Germinal center (tissue), 1 donor: ENCODE results near the gene MALRD1.

ENCODE experiments used
- DNase-seq: peaks from one replicate; pipeline ENCODE4 v3.0.0; 2012; ENCODE audit warnings: mixed read lengths, low spot score

The MALRD1 gene

DNA sequence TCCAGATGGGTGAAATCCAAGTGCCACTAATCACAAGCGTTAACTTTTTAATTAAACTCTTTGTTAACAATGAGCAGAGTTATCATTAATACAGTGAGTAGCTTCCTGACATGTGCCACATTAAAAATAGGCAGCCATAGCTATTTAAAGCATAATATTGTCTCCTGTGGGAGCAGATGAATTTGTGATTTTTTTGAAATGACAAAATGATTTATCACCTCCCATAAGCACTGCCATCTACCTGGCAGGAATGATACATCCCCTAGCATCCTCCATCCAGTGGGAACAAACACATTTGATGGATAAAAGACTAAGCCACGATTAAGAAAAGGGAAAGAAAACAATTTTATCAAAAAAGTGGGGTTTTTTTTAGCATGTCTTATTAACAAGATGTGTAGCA is 605.3 kb downstream of the MALRD1 start:
- no peak for DNase-seq

DNA sequence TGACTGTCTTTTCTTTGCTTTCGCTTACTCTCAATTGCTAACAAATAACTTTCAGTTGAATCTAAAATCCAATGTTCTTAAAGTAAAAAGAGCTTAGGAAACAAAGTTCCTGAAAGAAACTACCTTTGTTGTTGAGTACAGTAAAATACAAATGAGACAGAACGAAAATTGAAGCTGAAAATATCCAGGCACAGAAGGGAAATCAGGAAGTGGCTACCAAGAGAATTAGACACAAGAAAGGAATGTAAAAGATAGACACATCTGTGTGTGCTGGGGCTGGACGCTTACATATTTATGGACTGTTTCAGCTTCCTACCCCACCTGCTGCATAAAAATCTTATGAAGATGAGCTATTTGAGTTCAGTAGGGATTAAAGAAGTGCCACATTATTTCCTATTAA is 606.0 kb downstream of the MALRD1 start:
- no peak for DNase-seq

DNA sequence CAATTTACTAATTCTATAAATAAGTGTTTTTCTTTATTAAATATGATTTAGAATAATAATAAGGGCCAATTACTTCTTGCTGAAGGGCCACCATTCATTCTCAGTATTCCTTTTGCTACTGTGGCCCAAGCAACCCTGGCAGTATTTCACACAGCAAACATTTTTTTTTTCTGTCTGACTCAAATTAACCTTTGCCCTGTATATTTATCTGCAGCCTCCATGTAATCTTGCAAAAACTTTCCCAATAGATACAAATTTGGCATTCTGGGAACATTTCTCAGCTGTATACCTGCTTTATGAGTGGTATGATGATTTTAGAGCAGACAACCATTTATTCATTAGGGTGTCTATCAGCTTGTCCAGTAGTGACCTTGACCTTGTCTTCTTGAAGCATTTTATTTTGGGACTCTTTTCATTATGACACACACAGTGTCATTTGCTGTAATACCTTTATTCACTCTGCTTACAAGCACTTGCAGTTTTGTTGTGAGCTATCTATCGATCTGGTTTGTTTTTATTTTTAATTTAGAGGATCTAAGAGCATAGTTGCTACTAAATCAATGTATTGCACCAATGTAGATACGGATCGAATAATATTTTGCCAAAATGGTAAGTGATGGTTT is 607.9 kb downstream of the MALRD1 start:
- no peak for DNase-seq

DNA sequence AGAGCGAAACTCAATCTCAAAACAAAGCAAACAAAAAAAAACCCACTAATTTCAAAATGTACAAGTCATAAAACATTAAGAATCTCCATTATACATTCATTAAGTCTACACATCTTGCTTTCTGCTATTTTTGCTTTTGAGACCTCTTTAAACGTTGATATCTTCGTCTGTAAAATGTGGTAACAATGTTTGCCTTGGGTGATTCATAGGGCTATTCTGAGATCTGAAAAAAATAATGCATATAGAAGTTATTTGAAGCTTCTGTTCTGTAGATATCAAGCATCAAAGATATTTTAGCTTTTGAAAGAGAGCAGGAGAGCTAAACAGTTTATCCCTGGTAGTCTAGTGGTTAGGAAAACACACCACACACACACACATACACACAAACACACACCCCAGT is 609.5 kb downstream of the MALRD1 start:
- DNase-seq: no peak

DNA sequence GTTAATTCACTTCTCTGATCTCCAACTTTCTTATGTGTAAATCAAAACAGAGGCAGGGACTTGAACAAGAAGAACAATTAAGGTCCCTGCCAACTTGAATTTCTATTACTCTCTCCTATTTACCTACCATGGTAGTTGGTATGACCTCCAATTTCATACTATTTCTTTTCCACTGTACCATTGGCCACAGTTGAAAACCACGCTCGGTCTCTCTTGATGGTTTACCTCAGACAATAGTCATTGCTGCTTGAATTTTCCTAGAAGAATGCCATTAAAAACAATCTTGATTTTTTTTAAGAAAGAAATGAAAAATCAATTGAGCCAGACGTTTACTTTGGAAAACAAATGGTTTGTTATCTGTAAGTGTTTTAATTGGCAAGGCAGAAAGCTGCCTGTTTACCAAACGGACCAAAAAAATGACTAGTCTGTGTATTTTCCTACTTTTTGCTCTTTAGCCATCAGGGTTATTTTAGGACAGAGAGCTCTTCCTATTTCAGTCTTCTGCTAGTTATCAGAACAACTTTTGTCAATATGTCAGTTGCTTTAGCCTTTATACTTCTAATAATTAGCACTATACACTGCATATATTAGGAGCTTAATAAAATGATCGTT is 610.1 kb downstream of the MALRD1 start:
- no peak for DNase-seq

DNA sequence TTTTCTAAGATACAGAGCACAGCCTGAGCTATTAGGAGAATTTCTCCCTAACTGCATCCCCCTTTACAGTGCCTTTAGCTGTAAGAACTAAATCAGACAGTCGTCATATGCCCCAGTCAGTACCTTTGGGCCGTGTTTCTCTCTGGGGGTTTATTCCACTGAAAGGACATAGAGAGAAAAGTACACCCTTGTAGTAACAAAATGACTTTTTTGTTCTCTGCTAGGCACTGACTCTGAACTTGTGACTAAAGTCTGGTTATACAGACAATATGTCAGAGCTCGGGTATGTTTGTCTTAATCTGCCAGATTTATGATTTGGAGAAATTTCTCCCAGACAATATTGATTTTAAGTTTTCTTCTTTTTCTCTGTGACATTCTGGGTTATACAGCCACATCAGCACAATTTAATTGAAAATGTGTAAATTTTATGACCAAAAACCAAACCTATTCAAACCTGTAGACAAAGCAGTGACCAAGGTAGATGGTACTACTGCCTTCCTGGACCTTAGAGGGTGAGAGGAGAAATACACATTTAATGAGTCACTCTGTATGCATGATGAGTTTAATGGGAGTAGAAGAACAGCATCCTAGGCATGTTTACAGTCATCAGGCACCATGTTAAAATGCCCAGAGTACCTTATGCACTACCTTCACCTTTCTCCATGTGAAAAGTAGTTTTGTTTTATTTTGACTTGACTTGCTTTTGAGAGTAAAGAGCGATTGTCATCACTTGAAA is 611.5 kb downstream of the MALRD1 start:
- no peak for DNase-seq

DNA sequence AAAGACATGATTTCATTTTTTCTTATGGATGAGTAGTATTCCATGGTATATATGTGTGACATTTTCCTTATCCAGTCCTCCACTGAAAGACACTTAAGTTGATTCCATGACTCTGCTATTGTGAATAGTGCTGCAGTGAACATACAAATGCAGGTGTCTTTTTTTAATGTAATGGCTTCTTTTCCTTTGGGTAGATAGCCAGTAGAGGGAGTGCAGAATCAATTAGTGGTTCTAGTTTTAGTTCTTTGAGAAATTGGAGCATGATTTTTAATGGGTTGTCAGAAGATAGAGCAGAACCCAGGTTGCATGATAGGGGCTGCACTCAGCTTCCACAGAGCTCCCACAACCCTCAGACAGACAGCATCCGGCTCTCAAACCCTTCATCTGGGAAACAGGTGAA is 614.7 kb downstream of the MALRD1 start:
- no peak for DNase-seq

DNA sequence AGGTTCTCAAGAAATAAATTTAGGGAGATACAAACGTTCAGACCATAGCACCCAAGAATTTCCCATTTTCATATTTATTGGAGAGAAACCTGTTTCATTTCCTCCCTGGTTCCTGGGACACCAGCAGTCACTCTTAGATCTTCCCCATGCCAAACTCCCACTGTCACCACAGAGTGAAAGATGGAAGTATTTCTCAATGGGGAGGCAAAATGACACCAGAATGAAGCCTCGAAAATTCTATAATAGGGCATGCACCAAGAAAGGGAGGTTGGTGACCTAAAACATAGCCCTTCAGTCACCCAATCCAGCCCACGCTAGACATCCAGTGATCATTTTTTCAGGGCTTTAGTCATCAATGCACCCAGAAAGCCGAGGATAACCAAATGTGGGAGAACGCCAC is 619.5 kb downstream of the MALRD1 start:
- DNase-seq: no peak

DNA sequence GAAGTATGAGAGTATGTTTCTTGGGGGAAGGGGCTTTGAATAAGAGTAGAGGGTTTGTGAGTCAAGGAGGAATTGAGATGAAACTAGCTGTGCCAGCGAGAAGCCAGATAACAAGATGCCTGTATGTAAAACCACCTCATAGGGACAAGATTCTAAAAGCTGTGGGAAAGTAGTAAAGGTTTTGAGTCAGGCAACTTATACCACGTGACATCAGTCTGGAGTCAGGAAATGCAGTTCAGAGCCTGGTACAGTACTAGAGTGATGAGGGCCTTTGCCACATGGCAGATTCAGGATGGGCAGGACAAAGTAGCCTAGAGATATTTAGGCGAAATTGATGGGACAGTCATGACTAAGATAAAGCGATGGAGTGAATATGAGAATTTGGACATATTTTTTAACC is 627.5 kb downstream of the MALRD1 start:
- no peak for DNase-seq

DNA sequence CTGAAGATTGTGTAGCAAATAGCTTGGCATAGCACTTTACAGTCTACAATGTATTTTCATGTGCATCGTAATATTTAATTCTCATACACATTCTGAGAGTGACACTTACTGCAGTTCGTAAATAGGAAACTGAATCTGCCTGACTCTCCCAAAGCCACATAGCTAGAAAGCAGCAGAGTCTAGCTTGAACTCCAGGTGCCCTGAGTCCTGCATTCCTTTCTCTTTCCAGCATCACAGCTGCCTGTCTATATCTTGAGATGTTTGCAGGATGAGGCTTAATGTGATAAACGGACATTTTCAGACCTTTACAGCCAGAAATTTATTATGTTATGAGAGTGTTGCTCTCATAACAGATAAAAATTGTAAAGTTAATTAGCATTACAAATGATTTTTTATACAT is 634.8 kb downstream of the MALRD1 start:
- no peak for DNase-seq

DNA sequence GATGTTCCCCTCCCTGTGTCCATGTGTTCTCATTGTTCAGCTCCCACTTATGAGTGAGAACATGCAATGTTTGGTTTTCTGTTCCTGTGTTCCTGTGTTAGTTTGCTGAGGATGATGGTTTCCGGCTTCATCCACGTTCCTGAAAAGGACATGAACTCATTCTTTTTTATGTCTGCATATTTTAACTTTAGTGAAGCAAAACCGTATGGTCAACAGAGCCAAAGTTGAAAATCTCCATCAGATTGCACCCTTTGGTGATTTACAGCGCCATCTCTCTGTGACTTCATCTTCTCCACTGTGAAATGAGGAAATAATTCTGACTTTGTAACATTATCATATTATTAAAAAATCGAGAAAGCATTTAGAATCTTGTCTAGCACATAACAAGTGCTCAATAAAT is 635.4 kb downstream of the MALRD1 start:
- DNase-seq: no peak

DNA sequence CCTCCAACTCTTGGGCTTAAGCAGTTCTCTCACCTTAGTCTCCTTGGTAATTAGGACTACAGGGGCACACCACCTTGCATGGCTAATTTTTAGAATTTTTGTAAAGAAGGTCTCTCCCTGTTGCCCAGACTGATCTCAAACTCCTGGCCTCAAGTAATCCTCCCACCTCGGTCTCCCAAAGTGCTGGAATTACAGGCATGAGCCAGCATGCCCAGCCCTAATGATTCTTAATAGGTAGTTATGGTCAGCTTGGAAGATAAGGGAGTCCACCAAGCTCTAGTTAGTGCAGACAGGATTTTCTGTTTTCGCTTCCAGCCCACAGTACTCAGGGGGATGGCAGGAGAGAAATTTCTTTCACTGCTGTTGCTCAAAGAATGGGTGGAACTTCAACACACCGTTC is 639.7 kb downstream of the MALRD1 start:
- DNase-seq: no peak

DNA sequence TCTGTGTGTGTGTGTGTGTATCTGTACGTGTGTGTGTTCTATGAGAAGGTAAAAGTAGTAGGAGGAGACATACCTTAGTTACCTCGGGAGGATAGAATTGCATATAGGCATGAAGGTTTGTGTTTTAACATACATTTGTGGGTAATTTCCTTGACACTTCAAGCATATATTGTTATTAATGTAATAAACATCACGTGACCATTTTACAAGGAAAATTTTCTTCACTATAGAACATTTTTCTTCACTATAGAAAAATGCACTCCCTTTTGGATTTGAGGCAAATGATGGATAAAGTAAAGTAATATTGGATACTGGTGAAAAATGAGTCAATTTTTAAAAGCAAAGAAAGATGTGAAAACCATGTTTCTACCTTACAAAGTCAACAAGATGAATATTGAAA is 640.6 kb downstream of the MALRD1 start:
- no peak for DNase-seq

DNA sequence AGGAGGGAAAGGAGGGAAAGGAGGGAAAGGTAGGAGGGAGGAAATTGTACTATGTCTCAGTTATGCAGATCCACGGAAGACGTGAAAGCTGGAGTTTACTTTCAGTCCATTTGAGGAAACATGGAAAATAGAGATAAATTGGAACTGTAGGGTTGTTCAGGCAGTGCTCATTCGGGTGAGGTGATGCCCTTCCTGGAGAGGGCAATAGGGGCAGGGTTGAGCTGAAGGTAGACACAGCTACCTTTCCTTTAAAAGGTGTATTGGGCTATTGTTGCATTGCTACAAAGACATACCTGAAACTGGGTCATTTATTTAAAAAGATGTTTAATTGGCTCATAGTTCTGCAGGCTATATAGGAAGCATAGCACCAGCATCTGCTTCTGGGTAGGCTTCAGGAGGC is 650.7 kb downstream of the MALRD1 start:
- DNase-seq: no peak

DNA sequence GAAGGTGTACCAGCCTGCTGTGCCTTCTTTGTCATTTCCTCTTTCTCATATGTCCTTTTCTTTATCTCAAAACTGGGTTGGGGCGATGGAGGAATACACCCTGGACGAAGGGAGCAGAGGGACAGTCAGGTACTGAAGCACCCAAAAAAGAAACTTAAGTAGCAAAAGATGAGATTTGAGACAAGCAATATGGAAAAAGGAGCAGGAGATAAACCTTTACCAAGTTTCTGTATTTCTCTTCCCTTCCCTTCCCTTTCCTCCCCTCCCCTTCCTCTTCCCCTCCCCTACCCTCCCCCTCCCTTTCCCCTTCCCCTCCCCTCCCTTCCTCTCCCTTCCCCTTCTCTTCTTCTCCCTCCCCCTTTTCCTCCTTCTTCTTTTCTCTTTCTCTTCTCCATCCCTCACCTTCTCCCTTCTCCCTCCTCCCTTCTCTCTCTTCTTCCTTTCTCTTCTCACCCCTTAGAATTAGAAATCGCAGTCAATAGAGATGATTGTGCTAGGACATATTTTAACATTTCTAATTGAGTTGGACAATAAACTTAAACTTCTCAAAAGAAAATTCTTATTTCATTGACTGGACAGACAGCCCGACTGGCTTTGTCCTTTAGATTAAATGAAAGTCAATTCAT is 652.9 kb downstream of the MALRD1 start:
- DNase-seq: no peak

DNA sequence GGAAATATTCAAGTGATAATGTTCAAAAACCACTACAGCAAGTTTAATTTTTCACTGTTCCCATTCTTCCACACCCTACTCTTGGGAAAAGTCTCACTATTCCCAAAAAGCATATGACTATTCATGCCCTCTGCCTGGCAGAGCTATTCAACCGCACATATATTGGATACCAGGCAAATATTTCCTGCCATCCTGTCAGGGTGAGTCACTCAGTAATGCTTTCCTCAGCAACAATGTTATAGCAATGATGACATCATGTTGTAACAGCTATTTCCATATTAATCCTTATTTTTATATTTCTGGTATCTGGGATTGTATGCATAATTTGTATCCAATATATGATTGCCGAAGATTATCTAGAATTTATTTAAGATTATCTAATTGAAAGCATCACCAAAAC is 653.6 kb downstream of the MALRD1 start:
- no peak for DNase-seq

DNA sequence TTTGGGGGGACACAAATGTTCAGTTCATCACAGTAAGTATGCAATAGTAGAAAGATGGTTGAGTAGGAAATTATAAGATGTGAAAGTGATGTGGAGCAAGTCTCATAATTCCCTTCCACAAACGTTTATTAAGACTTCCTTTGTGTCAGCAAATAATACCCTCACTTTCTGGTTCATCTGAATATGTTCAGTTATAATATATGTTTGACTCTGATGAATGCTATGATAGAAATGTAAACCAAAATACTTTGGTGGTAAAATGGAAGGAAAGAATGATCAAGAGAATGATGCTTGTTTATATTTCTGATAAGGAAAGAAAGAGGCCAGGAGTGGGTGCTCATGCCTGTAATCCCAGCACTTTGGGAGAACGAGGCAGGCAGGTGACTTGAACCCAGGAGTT is 655.9 kb downstream of the MALRD1 start:
- no peak for DNase-seq

DNA sequence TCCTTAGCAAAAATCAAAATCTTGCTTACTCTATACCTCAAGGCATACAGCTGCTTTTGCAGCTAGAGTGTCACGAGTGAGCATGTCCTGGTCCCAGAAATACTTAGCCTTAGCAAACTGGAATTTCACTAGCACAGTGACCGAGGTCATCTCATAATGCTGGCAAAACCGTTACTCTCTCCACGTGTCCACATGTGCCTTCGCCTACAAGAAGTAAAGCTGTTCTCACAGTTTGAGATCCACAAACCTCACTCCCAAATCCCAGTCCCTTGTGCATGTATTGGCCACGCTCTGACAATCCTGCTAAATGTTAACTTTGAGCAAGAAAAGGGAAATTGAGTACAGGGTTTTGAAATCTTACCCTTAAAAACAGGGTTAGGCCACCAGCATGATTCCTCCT is 656.6 kb downstream of the MALRD1 start:
- DNase-seq: no peak

DNA sequence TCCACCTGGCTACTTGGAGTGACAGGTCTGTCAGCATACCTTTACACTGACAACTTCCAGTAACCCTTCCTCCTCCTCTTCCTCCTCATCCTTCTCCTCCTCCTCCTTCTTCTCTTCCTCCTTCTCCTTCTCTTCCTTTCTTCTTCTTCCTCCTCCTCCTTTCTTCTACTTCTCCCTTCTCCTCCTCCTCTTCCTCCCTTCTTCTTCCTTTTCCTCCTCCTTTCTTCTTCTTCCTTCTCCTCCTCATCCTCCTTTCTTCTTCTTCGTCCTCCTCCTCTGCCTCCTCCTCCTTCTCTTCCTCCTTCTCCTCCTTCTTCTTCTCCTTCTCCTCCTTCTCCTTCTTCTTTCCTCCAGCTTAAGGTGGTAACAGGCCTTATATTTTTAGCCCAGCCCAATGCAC is 658.3 kb downstream of the MALRD1 start:
- DNase-seq: no peak

DNA sequence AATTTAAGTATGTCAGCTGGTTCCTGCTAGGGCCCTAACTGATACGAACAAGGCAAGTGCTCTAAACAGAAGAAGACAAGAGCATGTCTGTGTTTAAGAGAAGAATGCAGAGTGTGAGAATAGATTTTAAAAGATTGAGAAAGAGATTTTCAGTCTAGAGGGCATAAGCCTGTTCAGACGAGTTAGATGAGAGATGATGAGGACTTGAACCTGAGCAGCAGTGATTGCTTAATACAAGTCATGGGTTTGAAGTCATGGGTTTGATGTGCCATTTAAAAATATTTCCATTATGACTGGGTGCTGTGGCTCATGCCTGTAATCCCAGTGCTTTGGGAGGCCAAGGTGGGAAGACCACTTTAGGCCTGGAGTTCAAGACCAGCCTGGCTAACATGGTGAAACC is 658.8 kb downstream of the MALRD1 start:
- no peak for DNase-seq

DNA sequence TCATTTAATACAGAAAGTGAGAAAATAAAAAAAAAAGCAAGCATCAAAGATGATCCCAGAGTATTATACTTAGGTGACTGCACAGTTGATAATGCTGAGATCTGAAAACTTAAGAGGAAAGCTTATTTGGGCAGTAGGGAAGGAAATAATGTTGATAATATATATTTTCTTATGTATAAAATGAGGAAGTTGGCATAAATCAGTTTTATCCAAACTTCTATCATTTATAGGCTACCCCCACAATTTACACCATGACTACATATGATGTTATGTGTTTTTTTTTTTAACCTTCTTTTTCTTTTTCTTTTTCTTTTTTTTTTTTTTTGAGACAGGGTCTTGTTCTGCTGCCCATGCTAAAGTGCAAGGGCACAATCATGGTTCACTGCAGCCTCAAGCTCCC is 659.4 kb downstream of the MALRD1 start:
- DNase-seq: no peak

DNA sequence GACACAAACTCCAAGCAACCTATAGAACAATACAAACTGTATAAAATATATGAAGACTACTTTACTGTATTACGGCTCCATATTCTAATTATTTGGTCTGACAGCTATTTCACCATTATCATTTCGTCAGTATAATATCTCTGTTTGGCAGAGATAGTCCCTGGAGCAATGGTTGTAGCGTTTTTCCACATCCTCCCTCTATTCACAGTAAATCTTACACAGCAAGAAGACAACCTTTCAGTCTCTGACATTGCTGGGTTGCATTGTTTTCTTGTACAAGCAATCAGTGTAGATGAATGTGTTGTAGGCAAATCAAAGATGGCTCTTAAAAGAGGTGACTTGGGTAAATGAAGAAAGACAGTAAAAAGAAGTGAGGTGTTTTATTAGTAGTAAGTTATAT is 662.0 kb downstream of the MALRD1 start:
- DNase-seq: no peak

DNA sequence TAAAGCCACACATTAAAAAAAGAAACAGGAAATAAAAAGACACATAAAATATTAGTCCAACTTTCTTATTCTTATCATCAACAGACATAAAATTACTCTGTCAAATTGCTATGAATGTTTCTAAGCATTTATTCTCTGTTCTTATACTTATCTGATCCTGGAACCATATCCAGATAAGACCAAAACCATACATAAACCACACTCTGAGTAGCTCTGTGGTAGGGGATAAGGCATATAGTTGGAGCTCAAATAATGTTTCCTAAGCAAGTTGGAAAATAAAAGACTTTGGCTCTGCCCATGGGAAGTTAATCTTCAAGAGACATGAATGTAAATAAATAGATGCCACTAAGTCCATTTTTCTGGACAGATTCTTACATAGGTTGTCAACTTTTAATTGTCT is 664.6 kb downstream of the MALRD1 start:
- no peak for DNase-seq
